ENCODE data around the gene GRK5. TPM values are rescaled to one million over a fixed set of nuclear protein-coding genes. Genes with fewer than 3 reads are reported as not detected.

Gene GRK5
- total RNA-seq, 1 donor: 16.0 TPM

DNA sequence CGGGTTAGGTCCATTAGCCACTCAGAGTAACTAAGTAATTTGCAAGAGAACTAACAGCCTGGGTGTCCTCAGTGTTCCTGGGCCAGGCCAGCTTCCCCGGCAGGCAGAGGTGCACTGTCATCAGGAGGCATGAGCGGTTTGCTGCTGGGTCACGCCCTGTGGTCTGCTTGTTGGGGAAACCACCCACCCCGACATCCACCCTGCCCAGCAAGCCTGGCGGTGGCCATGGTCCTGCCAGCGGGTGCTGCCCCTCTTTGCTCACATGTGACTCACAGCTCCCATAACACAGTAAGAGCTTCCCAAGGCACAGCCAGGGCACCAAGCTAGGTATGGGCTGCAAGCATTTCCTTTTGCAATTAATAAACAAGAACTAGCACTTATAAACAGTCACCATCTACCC, 259.3 kb downstream of the GRK5 start:
- no peak overlapping the region for H3K4me3 ChIP-seq (ENCODE audit: low read depth, low read length)
- no peak for TF ChIP-seq CTCF (IDR thresholded peaks at IDR 0.05; ENCODE audit: insufficient read depth, low read depth, low read length)
- DNase-seq (ENCODE audit: low read depth): no peak

DNA sequence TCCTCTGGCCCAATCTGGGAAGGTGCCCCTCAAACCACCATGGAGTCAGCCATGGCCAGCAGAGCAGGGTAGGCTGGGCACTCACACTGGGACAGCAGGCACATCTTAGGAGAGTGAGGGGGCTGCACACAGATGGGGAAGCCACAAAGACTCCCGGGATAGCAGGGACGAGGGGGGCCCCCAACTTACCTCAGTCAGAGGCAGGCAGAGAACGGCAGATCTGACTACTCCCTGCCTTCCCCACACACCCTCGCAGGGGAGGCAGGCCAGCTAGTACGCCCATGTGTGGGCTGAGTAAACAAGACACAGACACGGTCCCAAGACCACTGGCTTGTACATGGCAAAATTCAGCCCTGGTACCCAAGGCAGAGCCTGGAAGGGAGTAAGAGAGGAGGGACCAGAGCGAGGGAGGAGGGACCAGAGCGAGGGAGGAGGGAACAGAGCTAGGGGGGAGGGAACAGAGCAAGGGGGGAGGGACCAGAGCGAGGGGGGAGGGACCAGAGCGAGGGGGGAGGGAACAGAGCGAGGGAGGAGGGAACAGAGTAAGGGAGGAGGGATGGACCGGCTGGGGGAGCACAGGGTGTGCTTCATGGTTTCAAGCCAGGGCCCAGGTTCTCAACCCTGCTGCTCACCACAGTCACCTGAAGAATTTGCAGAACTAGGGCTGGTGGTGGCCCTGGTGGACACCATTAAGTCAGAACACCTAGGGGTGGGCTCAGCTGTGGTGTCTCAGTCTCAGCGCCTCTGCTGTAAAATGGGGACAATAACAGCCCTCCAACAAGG, 261.4 kb downstream of the GRK5 start:
- DNase-seq (ENCODE audit: low read depth): no peak
- no peak for TF ChIP-seq CTCF (IDR thresholded peaks at IDR 0.05; ENCODE audit: insufficient read depth, low read depth, low read length)
- no peak overlapping the region for H3K4me3 ChIP-seq (ENCODE audit: low read depth, low read length)

GRCh38 chr10:119469325-119469707, 261.9 kb downstream of the GRK5 start:
- no peak for DNase-seq (ENCODE audit: low read depth)
- no peak for TF ChIP-seq CTCF (IDR thresholded peaks at IDR 0.05; ENCODE audit: insufficient read depth, low read depth, low read length)
- no peak overlapping the region for H3K4me3 ChIP-seq (ENCODE audit: low read depth, low read length)

GRCh38 chr10:119469846-119470245, 262.5 kb downstream of the GRK5 start:
- no peak for TF ChIP-seq CTCF (IDR thresholded peaks at IDR 0.05; ENCODE audit: insufficient read depth, low read depth, low read length)
- H3K4me3 ChIP-seq (ENCODE audit: low read depth, low read length): no peak overlapping the region
- no peak for DNase-seq (ENCODE audit: low read depth)

- no peak for DNase-seq (ENCODE audit: low read depth)
- H3K4me3 ChIP-seq (ENCODE audit: low read depth, low read length): no peak overlapping the region
- no peak for TF ChIP-seq CTCF (IDR thresholded peaks at IDR 0.05; ENCODE audit: insufficient read depth, low read depth, low read length)
Observed at GRCh38 chr10:119470920-119471702, 263.7 kb downstream of the GRK5 start.

DNA sequence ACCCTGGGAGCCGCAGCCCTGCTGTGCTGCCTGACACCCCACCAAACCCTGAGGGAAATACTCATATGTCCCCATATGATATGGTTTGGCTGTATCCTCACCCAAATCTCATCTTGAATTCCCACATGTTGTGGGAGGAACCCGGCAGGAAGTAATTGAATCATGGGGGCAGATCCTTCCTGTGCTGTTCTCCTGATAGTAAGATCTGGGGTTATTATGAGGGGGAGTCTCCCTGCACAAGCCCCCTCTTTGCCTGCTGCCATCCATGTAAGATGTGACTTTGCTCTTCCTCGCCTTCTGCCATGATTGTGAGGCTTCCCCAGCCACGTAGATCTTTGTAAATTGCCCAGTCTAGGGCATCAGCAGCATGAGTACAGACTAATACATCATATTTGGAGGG, 266.4 kb downstream of the GRK5 start:
- no peak overlapping the region for H3K4me3 ChIP-seq (ENCODE audit: low read depth, low read length)
- DNase-seq (ENCODE audit: low read depth): no peak
- TF ChIP-seq CTCF (IDR thresholded peaks at IDR 0.05; ENCODE audit: insufficient read depth, low read depth, low read length): no peak

All from fibroblast of villous mesenchyme (primary cell).